ENCODE measurements around the gene TNRC6B. TPM values are rescaled to one million over a fixed set of nuclear protein-coding genes. Genes with fewer than 3 reads are reported as not detected.

Gene TNRC6B
- total RNA-seq, 1 experiment from 2014 or later, result 19.7 TPM

DNA sequence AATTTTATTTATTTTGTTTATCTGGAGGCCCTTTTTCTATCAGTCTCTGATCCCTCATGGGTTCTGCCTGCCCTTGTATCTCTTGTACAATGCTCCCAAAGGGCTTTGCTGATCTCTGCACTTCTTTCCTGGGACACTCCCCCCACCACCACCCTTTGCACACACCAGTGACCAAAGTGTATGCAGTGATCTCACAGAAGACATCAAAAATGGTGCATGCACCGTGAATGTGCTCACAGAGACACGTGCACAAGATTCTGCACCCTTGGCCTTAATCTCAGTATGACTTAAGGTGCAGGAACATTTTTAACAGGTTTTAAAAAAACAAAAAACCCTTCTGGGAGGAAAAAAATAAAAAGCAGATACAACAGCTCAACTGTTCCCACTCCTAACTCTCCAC lies 156.3 kb downstream of the TNRC6B start:
- Histone ChIP-seq H3K4me1 (no peaks in the 10 kb centered on the region), H3K27me3 (no peaks in the 10 kb centered on the region), H3K27ac (no peak overlapping the region), H3K4me3 (no peak overlapping the region), H3K36me3 (no peaks in the 10 kb centered on the region; the same call in 1 of the 2 replicates), H3K9me3 (replicated peaks) (no peaks in the 10 kb centered on the region)
- DNase-seq, result no peak

DNA sequence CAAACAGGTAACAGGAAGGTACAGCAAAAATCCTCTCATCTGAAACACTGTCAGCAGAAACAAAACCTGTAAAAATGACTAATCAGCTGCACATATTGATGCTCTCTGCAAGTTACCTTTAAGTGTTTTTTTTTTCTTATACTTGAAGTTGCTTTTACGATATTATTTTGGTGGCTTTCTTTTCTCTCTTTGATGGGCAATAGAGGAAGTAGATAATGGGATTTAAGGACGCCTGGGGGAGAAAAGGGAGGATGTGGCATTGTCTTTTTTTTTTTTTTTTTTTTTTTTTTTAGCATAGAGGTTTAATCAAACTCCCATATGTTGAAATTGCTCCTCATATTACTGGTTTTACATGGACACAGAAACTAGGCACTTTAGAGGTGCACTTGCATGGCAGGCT lies 157.2 kb downstream of the TNRC6B start:
- Histone ChIP-seq H3K4me3 (no peak overlapping the region), H3K4me1 (no peaks in the 10 kb centered on the region), H3K27me3 (no peaks in the 10 kb centered on the region), H3K36me3 (no peaks in the 10 kb centered on the region; the same call in 1 of the 2 replicates), H3K9me3 (replicated peaks) (no peaks in the 10 kb centered on the region), H3K27ac (no peak overlapping the region)
- no peak for DNase-seq

DNA sequence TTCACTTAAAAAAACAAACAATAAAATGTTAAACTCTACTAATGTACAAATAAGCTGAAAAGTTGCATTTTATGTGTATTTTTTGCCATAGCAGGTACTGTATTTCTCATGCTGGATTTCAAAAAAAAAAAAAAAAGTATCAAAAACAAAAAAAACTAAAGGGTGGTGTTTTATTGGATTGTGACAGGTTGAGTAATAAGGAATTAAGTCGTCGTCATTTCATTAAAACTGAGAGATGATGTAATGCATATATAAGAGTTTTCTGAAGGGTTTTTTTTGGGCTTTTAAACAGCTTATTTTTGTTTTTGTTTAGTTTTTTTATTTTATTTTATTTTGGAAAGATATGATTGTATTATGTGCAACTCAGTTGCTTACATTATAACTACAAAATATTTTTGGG lies 157.6 kb downstream of the TNRC6B start:
- DNase-seq, result no peak

DNA sequence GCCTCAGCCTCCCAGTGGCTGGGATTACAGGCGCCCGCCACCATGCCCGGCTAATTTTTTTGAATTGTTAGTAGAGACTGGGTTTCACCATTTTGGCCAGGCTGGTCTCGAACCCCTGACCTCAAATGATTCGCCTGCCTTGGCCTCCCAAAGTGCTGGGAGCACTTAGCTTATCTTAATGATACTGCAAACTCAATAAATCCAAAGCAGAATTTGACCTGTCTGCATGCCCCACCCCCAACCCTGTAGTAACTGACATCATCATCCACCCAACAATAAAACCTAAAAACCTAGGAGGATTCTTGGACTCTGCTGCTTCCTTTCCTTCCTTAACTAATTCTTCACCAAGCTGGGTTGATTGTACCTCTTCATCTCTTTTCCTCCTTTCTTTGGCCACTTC lies 162.3 kb downstream of the TNRC6B start:
- H3K4me3 ChIP-seq, result no peak overlapping the region

More for the DNA sequence above, 157.6 kb downstream of the TNRC6B start:
- no peaks in the 10 kb centered on the region for H3K9me3 ChIP-seq (replicated peaks)
- H3K36me3 ChIP-seq, result no peaks in the 10 kb centered on the region; the same call in 1 of the 2 replicates
- no peak overlapping the region for H3K27ac ChIP-seq
- no peaks in the 10 kb centered on the region for H3K27me3 ChIP-seq
- no peak overlapping the region for H3K4me3 ChIP-seq
- no peaks in the 10 kb centered on the region for H3K4me1 ChIP-seq

DNA sequence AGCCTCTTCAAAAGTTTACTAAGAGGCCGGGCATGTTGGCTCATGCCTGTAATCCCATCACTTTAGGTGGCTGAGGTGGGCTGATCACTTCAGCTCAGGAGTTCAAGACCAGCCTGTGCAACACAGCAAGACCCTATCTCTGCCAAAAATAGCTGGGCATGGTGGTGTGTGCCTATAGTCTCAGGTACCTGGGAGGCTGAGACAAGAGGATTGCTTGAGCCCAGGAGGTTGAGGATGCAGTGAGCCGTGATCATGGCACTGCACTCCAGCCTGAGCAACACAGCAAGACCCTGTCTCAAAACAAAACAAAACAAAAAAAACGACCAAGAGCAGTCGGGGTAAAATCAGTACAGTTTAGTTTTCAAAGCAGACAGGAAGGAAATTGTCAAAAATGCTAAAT lies 163.9 kb downstream of the TNRC6B start:
- Histone ChIP-seq H3K36me3 (no peaks in the 10 kb centered on the region), H3K4me1 (no peaks in the 10 kb centered on the region), H3K9me3 (replicated peaks) (no peaks in the 10 kb centered on the region), H3K4me3 (no peak overlapping the region), H3K27ac (no peak overlapping the region), H3K27me3 (no peaks in the 10 kb centered on the region)
- DNase-seq, result no peak

More for the DNA sequence above, 162.3 kb downstream of the TNRC6B start:
- no peak for DNase-seq
- no peaks in the 10 kb centered on the region for H3K4me1 ChIP-seq
- no peaks in the 10 kb centered on the region for H3K27me3 ChIP-seq
- H3K36me3 ChIP-seq, result no peaks in the 10 kb centered on the region
- H3K27ac ChIP-seq, result no peak overlapping the region
- no peaks in the 10 kb centered on the region for H3K9me3 ChIP-seq (replicated peaks)

DNA sequence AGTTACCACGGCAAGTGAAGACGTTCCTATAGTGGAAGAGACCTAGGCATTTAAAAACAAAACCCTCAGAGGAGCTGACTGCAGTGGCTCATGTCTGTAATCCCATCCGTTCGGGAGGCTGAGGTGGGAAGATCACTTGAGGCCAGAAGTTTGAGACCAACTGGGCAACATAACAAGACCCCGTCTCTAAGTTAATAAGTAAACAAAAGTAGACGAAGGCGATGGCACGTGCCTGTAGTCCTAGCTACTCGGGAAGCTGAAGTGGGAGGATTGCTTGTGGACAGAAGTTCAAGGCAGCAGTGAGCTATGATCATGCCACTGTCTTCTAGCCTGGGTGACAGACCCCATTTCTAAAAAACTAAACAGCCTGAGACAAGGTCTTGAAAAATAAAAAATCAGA lies 164.8 kb downstream of the TNRC6B start:
- Histone ChIP-seq H3K4me1 (no peaks in the 10 kb centered on the region; the same call in 1 of the 2 replicates), H3K4me3 (no peak overlapping the region), H3K9me3 (replicated peaks) (no peaks in the 10 kb centered on the region), H3K27ac (no peak overlapping the region), H3K27me3 (no peaks in the 10 kb centered on the region), H3K36me3 (no peaks in the 10 kb centered on the region)
- no peak for DNase-seq

DNA sequence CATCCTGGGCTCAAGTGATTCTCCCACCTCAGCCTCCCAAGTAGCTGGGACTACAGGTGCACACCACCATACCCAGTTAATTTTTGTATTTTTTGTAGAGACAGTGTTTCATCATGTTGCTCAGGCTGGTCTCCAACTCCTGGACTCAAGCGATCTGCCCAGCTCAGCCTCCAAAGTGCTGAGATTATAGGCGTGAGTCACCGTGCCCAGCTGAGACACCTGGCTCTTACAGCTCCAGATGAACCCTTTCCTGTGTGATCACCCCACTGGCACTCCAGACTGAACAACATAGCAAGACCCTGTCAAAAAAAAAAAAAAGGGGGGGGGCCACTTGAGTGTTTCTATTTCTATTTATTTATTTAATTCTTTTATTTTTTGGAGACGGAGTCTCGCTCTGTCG lies 167.5 kb downstream of the TNRC6B start:
- Histone ChIP-seq H3K27me3 (no peaks in the 10 kb centered on the region), H3K27ac (no peak overlapping the region; the same call in 1 of the 2 replicates), H3K4me3 (peak overlapping the region; percentile 94), H3K4me1 (no peaks in the 10 kb centered on the region; the same call in 1 of the 2 replicates), H3K36me3 (peaks cover 9% of the 10 kb centered on the region), H3K9me3 (replicated peaks) (no peaks in the 10 kb centered on the region)
- peak in 1 of 2 experiments; percentile 11 for DNase-seq

DNA sequence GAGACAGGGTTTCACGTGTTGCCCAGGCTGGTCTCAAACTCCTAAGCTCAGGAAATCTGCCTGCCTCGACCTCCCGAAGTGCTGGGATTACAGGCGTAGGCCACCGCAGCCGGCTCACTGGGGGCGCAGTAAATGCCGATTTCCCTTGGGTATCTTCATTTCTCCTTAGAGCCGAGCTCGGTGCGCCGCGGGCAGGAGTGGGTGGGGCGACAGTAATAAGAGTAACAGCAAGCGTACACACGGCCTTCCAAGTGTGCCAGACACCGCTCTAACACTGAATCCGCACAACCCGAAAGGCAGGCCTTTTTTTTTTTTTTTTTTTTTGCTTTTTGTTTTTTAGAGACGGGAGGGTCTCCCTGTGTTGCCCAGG lies 168.1 kb downstream of the TNRC6B start:
- H3K36me3 ChIP-seq, result peaks cover 9% of the 10 kb centered on the region
- H3K9me3 ChIP-seq (replicated peaks), result no peaks in the 10 kb centered on the region
- no peaks in the 10 kb centered on the region; the same call in 1 of the 2 replicates for H3K4me1 ChIP-seq
- H3K4me3 ChIP-seq, result peak overlapping the region; percentile 94
- peak in 1 of 2 experiments; percentile 44 for DNase-seq
- H3K27me3 ChIP-seq, result no peaks in the 10 kb centered on the region
- peak overlapping the region; percentile 90 for H3K27ac ChIP-seq

DNA sequence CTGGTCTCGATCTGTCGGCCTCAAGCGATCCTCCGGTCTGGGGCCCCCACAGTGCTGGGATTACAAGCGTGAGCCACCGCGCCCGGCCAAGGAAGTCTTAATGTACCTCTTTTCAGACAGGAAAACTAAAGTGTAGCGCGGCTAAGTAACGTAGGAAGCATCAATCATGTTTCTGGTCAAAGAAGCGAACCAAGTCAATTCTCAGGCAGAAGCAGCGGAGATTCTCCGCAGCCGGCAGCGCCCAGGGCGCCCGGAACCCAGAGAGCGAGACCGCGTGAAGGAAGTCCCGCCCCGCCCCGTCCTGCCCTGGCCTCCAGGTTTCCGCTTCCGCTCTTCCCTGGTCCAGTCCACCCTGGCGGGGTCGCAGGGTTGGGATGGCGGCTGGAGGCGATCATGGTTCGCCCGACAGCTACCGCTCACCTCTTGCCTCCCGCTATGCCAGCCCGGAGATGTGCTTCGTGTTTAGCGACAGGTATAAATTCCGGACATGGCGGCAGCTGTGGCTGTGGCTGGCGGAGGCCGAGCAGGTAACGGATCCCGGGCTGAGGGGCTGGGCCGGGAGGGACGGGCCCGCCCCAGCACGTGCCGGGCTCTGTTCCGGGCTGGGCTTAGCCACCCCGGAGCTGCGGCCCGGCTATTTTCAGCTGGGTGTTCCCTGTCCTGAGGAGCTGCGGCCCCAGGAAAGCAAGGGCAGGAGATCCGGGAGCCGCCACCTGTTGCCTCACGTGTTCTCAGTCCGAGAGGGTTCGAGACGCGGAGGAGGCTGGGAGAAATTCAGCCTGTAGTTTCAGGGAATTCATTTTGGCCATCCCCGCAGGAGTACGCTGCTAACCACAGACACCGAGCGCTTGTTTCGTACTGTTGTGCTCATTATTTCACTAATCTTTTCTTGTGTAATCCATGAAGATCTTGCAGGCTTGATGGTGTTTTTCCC lies 168.7 kb downstream of the TNRC6B start, which contains the start of gene ADSL:
Gene ADSL, plus strand, starts transcription at position 316 of the 934 bp plus-strand sequence. Its CDS starts 59 bp downstream, at position 375.
- DNase-seq, result peak; percentile 89 to 91
- Histone ChIP-seq H3K27ac (peak within 1 kb of the TSS; percentile 90), H3K27me3 (no peaks in the 10 kb centered on the region), H3K4me3 (peak within 1 kb of the TSS; percentile 94), H3K4me1 (no peaks in the 10 kb centered on the region; the same call in 1 of the 2 replicates), H3K9me3 (replicated peaks) (no peaks in the 10 kb centered on the region), H3K36me3 (peaks cover 12% of the 10 kb centered on the region)

DNA sequence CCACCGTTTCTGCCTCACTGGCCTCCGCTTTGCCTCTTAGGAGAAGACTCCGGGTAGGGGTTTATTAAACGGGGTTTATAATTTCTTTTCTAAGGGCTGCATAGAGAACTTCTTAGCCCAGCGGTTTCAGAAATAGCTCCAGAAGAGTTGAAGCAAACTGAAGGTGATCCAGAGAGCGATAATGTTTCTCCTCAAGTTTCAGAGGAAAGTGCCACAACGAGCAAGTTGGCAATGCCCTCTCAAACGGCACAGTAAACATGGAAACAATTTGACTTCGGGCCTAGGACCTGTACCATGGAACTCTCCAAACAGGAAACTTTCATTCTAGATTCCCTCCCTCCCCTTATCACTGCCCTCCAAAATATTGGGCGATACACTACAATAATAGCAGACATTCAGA lies 169.6 kb downstream of the TNRC6B start:
- H3K36me3 ChIP-seq, result peaks cover 16% of the 10 kb centered on the region
- H3K4me1 ChIP-seq, result no peaks in the 10 kb centered on the region; the same call in 1 of the 2 replicates
- H3K9me3 ChIP-seq (replicated peaks), result no peaks in the 10 kb centered on the region
- H3K27ac ChIP-seq, result peak overlapping the region; percentile 90
- peak overlapping the region; percentile 94 for H3K4me3 ChIP-seq
- no peaks in the 10 kb centered on the region for H3K27me3 ChIP-seq
- DNase-seq, result no peak

DNA sequence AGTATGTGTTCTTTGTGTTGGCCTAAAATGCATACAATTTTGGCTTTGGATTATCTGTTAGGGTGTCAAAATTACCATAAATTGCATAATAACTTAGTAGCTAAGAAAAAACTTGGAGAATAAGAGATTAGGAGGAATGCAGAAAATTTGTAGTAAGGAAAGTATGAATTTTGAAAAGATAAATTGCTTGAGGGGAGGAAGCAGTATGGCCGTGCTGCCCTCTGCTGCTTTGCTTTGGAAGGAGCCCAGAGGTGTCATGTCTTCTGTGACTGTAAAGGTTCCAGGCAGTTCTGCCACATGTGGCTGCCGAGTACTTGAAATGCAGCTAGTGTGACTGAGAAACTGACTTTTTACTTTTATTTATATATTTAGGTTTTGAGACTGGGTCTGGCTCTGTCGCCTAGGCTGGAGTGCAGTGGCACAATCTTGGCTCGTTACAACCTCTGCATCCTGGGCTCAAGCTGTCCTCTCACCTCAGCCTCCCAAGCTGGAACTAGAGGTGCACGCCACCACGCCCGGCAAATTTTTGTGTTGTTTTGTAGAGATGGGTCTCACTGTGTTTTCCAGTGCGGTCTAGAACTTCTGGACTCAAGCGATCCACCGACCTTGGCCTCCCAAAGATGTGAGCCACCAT lies 170.4 kb downstream of the TNRC6B start:
- H3K4me1 ChIP-seq, result no peaks in the 10 kb centered on the region; the same call in 1 of the 2 replicates
- H3K36me3 ChIP-seq, result peaks cover 24% of the 10 kb centered on the region
- H3K4me3 ChIP-seq, result peak overlapping the region; percentile 94
- DNase-seq, result peak; percentile 24 to 55
- no peak overlapping the region for H3K27ac ChIP-seq
- H3K27me3 ChIP-seq, result no peaks in the 10 kb centered on the region
- no peaks in the 10 kb centered on the region for H3K9me3 ChIP-seq (replicated peaks)

DNA sequence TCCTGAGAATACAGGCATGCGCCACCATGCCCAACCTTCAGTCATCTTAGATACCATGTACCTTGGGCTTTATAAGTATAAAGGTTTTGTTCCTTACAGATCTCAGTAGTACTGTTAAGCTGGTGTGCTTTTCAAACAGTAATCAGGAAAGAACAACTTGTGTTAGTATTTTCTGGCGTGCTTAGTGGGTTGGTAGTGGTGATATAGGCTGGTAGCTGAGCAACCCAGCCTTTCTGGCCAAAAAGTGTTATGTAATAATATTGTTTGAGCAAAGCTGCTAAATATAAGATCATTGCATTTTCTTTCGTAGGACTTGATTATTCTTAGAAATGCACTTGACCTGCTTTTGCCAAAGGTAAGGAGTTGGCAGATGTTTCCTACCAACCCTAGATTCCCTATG lies 175.0 kb downstream of the TNRC6B start:
- Histone ChIP-seq H3K9me3 (replicated peaks) (no peaks in the 10 kb centered on the region), H3K36me3 (peaks cover 51% of the 10 kb centered on the region), H3K27ac (no peak overlapping the region), H3K4me3 (no peak overlapping the region), H3K4me1 (no peaks in the 10 kb centered on the region; the same call in 1 of the 2 replicates), H3K27me3 (no peaks in the 10 kb centered on the region)
- no peak for DNase-seq

DNA sequence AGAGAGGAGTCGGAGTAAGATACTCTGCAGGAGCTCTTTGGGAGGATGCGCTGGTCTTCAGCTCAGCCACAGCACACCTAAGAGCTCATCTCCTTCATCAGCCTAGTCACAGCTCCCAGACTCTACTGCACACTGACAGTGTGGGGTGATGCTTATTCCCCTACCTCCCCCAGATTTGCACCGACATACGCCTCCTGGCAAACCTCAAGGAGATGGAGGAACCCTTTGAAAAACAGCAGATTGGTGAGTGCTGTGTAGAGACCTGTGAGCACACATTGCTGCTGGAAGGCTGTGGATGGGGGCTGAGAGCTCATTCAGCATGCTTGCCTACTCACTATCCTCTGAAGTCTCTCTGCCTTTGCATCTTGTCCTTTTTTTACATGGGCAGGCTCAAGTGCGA lies 183.4 kb downstream of the TNRC6B start:
- Histone ChIP-seq H3K4me3 (no peak overlapping the region), H3K9me3 (replicated peaks) (no peaks in the 10 kb centered on the region), H3K27me3 (no peaks in the 10 kb centered on the region), H3K4me1 (no peaks in the 10 kb centered on the region), H3K36me3 (peaks cover 78% of the 10 kb centered on the region), H3K27ac (no peak overlapping the region)
- no peak for DNase-seq

DNA sequence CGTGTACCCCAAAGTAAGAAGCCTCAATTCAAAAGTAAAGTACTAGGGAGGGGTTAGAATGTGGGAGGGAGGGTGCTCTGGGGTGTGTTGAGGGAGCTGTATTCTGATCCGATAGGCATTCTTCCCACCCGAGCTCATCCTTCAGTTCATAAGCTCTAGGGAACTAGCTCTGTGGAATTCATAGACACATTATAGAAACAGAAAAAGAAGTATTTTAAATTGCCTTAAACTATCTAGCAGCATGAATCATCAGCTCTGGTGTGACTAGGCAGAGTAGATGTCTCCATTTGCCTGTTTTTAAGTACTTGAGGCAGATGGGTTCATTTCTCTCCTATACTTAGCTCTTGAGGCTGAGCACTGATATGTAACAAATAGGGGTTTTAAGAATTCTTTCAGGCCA lies 185.3 kb downstream of the TNRC6B start:
- Histone ChIP-seq H3K36me3 (peaks cover 86% of the 10 kb centered on the region), H3K9me3 (replicated peaks) (no peaks in the 10 kb centered on the region), H3K4me3 (no peak overlapping the region), H3K4me1 (no peaks in the 10 kb centered on the region), H3K27me3 (no peaks in the 10 kb centered on the region), H3K27ac (no peak overlapping the region)
- no peak for DNase-seq

DNA sequence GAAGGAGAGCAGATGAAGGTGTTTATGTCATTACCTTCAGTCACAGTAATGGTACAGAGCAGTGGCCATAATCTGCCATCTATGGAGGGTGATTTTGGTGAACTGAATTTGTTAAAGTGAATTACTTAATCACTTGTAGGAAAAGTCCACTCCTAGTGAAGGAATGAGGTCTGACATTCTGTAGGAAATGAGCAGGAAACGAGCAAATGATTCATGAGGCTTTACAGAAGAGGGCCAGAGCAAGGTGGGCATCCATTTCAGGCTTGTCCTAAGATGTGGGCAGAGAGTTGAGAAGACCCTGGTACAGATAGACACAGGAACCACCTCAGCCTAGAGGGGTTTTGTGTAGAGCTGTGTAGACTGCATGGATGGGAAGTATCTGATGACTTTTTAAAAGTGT lies 186.7 kb downstream of the TNRC6B start:
- Histone ChIP-seq H3K27ac (no peak overlapping the region), H3K4me1 (no peaks in the 10 kb centered on the region), H3K4me3 (no peak overlapping the region), H3K9me3 (replicated peaks) (no peaks in the 10 kb centered on the region), H3K36me3 (peaks cover 80% of the 10 kb centered on the region), H3K27me3 (no peaks in the 10 kb centered on the region)
- no peak for DNase-seq

Measured in SJCRH30 (cell line).